K562 (cell line): ENCODE data around the gene LRP2. TPM values are rescaled to one million over a fixed set of nuclear protein-coding genes. Genes with fewer than 3 reads are reported as not detected.

Experiments
- FOXK2 ChIP-seq, 2 experiments: fragments of 450-650 bp; IDR thresholded peaks in 1 of 2; conservative IDR thresholded peaks in 1 of 2; 2 replicates each; pipeline ENCODE4 v1.6.1; 2016; ENCODE audit warnings: low read depth in 2 of 2, mild to moderate bottlenecking in 1 of 2
- KLF16 ChIP-seq: IDR thresholded peaks from 2 replicates; pipeline ENCODE4 v1.6.1; 2016; ENCODE audit warnings: antibody characterized with exemption
- TBL1XR1 ChIP-seq, 2 experiments: IDR thresholded peaks; 2 replicates each; pipeline ENCODE4 v1.6.1; 2012; ENCODE audit warnings: improper control_type of control experiment in 2 of 2, low read length in 2 of 2, mild to moderate bottlenecking in 1 of 2
- THRAP3 ChIP-seq: fragments of 450-650 bp; IDR thresholded peaks from 2 replicates; pipeline ENCODE4 v1.6.1; 2016; ENCODE audit warnings: mild to moderate bottlenecking, inconsistent platforms, borderline replicate concordance
- ZMIZ1 ChIP-seq, 2 experiments: fragments of 150-350 bp in 1 of 2; IDR thresholded peaks; 2 replicates each; pipeline ENCODE4 v1.6.1; 2012 to 2016; ENCODE audit warnings: low read depth in 2 of 2, low read length in 2 of 2, mild to moderate bottlenecking in 1 of 2, moderate library complexity in 1 of 2
- polyA plus RNA-seq, 8 experiments: library from polyadenylated mRNA; depleted of rRNA in 4 of 8; stranded (reverse) in 5 of 8; unstranded in 3 of 8; fragments of >200 nt; fragmentation: Nextera tagmentation in 2 of 8; fragmentation: Illumina TruSeq in 1 of 8; extraction: Ambion mirVana in 2 of 8; extraction: Trizol in 1 of 8; gene quantifications; 2 replicates each; pipeline versions ENCODE4 v1.2.1 to v1.2.3, GENCODE V29; 2011 to 2014; ENCODE audit warnings: inconsistent platforms in 1 of 8, missing spikeins in 1 of 8
- total RNA-seq, 7 experiments: library from RNA; depleted of rRNA in 6 of 7; stranded (reverse); fragments of >200 nt in 6 of 7; fragmentation: Illumina TruSeq in 2 of 7; extraction: Trizol in 2 of 7; gene quantifications; 2 replicates each; pipeline versions ENCODE4 v1.2.1 to v1.2.3, GENCODE V29; 2011 to 2021; ENCODE audit warnings: low replicate concordance in 1 of 7
- TF ChIP-seq, protein P1 (sequence below): fragments of 450-650 bp; formaldehyde crosslinking; IDR thresholded peaks from 2 replicates; pipeline ENCODE4 v1.4.0; 2020; ENCODE audit warnings: mild to moderate bottlenecking, moderate library complexity

LRP2 gene
- total and polyA plus RNA-seq, 9 of the 15 experiments (the other 6 are each of a cell fraction or from before 2014, with no cell fraction given), result 0.04 to 0.18 (median 0.11) TPM; not detected in 1

GRCh38 chr2:169221745-169222369 lies 140.5 kb downstream of the LRP2 start (continued):
- TF ChIP-seq ZMIZ1 (IDR thresholded peaks at IDR 0.05; ENCODE audit: low read depth in 2 of 2, low read length in 2 of 2) (no peak), KLF16 (peak; percentile 42; the same call in 1 of the 2 replicates), THRAP3 (0 out of 2 replicates have a peak, but pooled peaks have one; percentile 57), TBL1XR1 (IDR thresholded peaks at IDR 0.05; ENCODE audit: low read length in 2 of 2) (no peak), FOXK2 (conservative IDR thresholded peaks at IDR 0.05 in 1 of 2, IDR thresholded peaks at IDR 0.05 in 1 of 2; ENCODE audit: low read depth in 2 of 2) (peak in 1 of 2 experiments; percentile 13; a peak in 1 of 4 replicates)
- TF ChIP-seq, protein P1, sequence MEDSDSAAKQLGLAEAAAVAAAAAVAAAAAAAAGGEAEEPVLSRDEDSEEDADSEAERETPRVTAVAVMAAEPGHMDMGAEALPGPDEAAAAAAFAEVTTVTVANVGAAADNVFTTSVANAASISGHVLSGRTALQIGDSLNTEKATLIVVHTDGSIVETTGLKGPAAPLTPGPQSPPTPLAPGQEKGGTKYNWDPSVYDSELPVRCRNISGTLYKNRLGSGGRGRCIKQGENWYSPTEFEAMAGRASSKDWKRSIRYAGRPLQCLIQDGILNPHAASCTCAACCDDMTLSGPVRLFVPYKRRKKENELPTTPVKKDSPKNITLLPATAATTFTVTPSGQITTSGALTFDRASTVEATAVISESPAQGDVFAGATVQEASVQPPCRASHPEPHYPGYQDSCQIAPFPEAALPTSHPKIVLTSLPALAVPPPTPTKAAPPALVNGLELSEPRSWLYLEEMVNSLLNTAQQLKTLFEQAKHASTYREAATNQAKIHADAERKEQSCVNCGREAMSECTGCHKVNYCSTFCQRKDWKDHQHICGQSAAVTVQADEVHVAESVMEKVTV (CRISPR knock-in tag), result peak; percentile 93
